Fibroblast of mammary gland (primary cell): ENCODE measurements around the gene TPRKB.
"Not testable (repeated sequence)": the region's sequence is repeated elsewhere in the genome, so short reads cannot be mapped to it uniquely, and the experiment has no call there.

Source experiments
- DNase-seq: peaks from one replicate; pipeline ENCODE4 v3.0.0-alpha.2; 2010; ENCODE audit warnings: low read depth
- H3K4me3 ChIP-seq: 2 replicates; pipeline ENCODE4 v1.5.1; 2011; ENCODE audit warnings: low read depth, mild to moderate bottlenecking, low read length, moderate library complexity; ENCODE audit not compliant: control insufficient read depth
- TF ChIP-seq, protein P1 (sequence below): conservative IDR thresholded peaks from 2 replicates; pipeline ENCODE4 v1.5.1; 2011; ENCODE audit warnings: low read depth, low read length, inconsistent platforms; ENCODE audit not compliant: control insufficient read depth, insufficient read depth

Gene TPRKB

DNA sequence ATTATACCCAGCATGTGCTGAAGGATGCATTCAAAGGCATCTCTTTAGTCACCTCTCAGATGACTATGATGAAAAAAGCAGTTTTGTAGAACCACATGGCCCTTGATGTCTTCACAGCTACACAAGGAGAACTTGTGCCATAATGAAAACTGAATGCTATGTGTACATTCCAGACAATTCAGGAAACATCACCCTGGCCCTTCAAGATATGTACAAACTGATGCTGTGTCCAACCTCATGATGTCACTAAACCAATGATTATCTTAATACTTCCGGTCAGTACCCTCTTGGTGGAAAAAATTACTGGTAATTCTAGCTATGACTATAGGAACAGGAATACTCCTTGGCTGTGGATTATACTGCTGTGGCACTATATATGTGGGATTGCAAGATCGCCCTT, 22.8 kb upstream of the TPRKB start:
- no peak overlapping the region for H3K4me3 ChIP-seq
- TF ChIP-seq, protein P1, sequence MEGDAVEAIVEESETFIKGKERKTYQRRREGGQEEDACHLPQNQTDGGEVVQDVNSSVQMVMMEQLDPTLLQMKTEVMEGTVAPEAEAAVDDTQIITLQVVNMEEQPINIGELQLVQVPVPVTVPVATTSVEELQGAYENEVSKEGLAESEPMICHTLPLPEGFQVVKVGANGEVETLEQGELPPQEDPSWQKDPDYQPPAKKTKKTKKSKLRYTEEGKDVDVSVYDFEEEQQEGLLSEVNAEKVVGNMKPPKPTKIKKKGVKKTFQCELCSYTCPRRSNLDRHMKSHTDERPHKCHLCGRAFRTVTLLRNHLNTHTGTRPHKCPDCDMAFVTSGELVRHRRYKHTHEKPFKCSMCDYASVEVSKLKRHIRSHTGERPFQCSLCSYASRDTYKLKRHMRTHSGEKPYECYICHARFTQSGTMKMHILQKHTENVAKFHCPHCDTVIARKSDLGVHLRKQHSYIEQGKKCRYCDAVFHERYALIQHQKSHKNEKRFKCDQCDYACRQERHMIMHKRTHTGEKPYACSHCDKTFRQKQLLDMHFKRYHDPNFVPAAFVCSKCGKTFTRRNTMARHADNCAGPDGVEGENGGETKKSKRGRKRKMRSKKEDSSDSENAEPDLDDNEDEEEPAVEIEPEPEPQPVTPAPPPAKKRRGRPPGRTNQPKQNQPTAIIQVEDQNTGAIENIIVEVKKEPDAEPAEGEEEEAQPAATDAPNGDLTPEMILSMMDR, result no peak
- DNase-seq, result no peak

DNA sequence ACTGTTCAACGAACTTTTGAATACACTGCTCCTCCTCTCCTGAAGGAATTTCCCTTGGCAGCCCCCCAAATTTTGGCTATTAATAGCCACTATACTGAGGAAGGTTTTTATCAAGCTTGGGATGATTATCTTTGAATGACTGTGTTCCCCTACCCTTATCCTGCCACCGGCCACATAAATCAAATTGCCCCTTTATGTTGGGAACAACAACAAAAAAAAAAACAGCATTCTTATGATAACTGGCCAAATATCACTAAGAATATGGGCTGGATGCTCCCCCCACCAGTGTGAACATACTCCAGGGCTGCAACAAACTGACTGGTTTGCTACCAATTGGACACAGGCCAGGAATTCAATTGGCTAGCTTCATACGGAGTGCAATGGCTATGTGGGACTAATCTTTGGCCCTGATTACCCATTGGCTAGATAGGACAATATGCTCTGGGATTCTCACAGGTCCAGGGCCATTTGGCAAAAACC, 22.2 kb upstream of the TPRKB start:
- TF ChIP-seq, protein P1, result no peak
- H3K4me3 ChIP-seq, result no peak overlapping the region
- DNase-seq, result peak; percentile 50

DNA sequence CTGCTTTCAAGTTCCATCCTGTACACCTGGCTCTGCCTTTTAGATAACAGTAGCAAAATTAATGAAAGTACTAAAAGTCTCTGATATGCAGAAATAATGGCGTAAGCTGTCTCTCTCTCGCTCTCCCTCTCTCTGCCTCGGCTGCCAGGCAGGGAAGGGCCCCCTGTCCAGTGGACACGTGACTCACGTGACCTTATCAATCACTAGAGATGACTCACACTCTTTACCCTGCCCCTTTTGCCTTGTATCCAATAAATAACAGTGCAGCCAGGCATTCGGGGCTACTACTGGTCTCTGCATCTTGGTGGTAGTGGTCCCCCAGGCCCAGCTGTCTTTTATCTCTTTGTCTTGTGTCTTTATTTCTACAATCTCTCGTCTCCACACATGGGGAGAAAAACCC, 17.2 kb upstream of the TPRKB start:
- DNase-seq, result not testable (repeated sequence)

DNA sequence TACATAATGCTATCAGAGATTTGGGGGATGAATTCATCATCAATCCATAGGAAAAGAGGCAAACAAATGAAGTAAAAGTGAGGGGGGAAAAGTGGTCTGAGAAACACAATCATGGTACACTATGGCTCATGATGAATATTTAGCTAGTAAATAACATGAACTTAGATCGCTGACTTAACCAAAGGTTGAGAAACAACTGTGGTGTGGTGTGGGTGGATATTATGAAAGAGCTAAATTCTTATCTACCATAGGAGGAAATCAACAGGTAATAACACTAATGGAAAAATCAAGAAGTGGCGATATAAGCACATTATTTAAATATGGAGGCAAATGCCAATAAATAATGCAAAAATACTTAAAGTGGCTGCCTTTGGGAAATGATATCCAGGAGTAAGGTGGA, 12.2 kb upstream of the TPRKB start:
- H3K4me3 ChIP-seq, result no peak overlapping the region
- TF ChIP-seq, protein P1, result no peak
- DNase-seq, result peak; percentile 9

More for the DNA sequence above, 17.2 kb upstream of the TPRKB start:
- H3K4me3 ChIP-seq, result not testable (repeated sequence)

DNA sequence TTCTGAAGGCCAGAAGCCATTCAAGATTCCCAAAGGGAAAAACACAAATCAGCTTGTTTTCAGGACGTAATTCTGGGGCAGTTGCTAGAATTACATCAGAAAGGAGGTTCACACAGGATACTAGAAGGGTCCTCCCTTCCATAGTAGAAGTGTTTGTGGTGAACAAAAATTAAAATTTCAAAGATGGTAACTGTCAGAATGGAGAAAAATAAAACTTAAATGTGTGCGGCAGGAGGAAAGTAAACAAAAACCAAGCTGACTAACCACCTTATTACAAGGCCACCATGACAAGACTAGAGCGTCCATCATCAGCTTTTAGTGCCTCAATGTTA, 9.7 kb upstream of the TPRKB start:
- DNase-seq, result no peak
- TF ChIP-seq, protein P1, result no peak

DNA sequence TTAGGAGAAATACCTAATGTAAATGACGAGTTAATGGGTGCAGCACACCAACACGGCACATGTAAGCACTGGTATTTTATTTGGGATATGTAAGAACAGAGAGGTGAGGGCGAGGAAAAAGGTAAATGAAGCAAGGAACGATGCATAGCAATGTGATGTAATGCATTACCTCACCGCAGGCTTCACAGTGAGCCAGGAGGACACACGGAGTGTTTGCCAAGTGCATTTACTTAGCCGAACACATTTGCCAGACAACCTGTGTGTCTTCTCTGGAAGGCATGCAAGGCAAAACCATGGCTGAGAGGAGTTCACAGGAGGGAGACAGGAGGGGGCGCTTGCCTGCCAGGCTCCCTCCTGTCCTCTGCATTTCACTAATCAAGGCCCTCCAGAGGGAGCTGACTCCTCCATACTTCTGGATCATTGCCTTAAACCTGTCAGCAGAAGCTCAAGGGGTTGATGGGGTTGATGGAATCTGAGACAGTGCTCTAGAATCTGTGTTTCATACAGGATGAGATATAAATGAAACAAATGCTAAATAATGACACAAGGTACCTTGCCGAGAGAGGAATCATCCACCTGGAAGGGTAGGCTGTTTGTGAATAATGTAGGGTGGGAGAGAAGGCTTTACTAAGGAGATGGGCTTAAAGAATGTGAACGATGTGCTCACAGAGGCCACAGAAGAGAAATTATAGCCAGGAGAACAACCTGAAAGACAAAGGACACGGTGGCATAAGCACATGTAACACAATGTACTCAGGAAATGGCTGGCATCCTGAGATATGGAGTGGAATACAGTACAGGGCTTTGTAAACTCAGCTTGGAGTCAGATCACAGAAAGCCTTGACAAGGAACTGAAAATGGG, 9.1 kb upstream of the TPRKB start:
- no peak for DNase-seq
- TF ChIP-seq, protein P1, result no peak
- H3K4me3 ChIP-seq, result no peak overlapping the region

More for the DNA sequence above, 9.7 kb upstream of the TPRKB start:
- H3K4me3 ChIP-seq, result no peak overlapping the region

DNA sequence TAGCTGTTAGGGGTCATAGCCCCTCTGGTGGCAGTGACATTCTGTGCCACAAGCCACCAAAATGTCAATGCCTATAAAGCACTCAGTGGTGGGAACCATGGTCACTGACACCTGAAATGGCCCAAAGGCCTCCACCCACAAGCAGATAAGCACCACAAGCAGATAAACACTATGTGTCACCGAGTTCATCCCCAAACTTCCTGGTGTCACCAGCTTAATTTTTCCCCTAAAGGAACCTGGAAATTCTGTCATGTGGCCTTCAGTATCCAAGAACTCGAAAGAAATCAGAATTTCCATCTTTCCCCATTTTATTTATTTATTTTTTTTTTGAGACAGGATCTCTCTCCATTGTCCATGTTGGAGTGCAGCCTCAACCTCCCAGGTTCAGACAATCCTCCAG, 3.6 kb upstream of the TPRKB start:
- no peak overlapping the region for H3K4me3 ChIP-seq
- TF ChIP-seq, protein P1, result no peak
- no peak for DNase-seq
